NCI-H226 (cell line): ENCODE results near the gene MIPEP.

ENCODE experiments used
- DNase-seq: peaks from one replicate; pipeline ENCODE4 v3.0.0-alpha.2; 2015

MIPEP gene

DNA sequence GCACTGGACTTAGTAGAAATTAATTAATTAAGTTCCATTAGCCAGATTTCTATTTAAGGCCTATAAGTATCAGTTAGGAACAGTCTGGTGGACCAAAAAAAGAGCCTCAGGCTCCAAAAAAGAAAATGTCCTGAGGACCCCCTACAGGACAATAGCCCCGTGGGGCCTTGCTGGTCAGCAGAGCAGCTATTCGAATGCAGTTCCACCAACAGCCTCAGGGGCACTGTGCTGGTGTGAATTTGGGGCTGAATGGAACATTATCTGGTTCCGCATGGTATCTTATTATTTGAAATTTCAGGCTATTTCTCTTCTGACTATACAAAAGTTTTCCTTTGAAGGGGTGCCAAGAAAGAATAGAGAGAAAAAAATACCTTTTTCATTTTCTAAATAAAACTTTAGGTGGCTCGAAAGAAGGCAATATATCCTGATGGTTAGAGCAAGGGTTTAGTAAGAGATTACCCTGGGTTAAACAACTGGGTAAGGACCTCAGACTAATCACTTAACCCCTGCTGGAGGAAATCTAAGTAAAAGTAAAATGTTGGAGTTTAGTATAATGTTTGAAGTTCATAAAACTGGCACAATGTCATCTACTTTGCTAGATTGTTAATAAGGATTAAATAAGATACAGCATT lies 147.2 kb downstream of the MIPEP start:
- no peak for DNase-seq

DNA sequence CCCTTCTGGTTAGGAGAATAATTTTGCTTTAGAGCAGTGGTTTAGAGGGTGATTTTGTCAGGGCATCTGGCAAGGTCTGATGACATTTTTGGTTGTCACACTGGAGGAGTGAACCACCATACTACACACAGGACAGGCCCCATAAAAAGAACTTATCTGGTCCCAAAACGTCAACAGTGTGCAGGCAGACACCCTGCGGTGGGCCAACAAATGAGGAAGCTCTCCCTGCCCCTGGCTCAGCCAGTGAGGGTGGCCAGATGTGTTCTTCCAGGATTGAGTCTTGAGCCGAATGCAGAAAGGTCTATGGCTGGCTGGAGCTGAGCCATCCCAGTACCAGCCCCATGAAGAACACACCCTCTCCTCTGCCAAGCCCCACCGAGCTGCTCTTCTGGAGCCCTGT lies 149.2 kb downstream of the MIPEP start:
- no peak for DNase-seq

DNA sequence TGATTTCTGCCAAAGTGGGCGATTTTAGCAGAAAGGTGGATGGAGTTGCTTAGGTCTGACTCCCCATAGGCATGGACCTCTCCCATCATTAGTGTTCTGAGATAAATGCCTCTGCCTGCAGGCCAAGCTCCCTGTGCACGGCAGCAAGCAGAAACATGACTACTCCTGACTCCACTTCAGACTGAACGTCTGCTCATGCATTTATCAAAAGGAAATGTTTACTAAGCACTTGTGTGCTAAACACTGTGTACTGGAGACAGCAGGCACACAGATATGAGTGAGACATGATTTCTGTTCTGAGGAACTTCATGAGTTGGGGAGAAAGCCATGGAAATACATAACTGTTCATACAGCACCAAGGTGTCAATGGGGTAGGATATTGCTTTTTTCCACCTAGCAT lies 149.6 kb downstream of the MIPEP start:
- DNase-seq = no peak

DNA sequence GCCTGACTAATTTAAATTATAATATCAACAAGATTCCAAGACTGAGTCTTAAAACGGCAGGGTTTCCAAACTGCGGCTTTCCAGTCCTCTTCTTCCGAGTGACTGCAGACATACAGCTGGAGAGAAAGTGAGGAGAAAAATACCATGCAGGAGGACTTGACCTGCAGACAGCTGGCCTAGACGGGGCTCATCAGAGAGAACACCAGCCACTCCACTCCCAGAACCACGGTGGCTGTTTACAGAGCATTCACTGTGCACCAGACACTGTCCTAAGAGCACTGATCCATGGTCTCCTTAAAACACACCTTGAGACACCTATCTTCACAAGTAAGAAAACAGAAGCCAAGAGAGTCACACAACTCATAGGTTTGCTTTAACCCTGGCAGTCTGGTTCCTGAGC lies 152.7 kb downstream of the MIPEP start:
- no peak for DNase-seq

DNA sequence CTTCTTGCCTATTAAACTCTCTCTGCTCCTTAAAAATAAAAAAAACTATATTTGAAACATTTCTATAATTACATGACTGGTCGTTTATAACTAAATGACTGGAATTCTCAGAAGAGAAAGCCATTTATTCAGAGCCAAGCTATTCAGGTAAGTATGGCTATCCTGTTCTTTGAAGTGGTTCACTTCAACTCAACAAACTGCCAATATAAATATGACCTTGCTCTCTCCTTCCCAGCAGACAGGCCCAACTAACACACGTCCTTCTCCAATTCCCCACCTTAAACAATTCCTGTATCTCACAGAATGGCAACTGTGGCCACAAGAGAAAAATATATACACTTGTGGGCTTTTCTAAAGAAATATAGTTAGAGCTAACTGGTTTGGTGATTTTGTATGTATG lies 153.9 kb downstream of the MIPEP start:
- no peak for DNase-seq

DNA sequence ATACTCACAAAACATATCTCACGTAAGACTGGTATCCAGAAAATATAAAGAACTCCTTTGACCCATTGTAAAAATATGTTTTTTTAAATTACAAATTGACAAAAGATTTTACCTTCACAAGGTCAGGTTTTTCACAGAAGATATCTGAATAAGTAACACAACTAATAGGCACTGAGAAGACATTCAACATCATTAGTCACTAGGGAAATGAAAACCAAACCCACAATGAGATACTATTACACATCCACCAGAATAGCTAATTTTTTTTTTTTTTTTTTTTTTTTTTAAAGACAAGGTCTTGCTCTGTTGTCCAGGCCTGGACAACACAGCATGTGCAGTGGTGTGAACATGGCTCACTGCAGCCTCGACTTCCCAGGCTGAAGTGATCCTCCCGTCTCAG lies 157.5 kb downstream of the MIPEP start:
- DNase-seq = no peak

DNA sequence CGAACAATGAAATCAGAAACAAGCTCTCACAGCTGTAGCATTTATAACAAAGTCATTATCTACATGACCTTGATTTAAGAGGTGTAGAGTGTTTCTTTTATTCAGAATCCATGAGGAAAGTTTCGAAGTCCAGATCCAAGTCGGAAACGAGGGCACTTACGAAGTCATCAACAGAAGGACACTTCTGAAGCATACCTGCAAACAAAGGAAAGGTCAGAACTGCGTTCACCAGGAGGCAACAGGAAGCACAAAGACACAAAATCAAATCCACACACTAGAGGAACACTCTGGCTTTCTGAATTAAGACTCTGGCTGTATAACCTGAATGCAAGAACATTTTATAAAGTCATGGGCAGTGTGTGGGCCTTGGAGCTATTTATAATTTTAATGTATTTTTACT lies 158.9 kb downstream of the MIPEP start:
- no peak for DNase-seq

DNA sequence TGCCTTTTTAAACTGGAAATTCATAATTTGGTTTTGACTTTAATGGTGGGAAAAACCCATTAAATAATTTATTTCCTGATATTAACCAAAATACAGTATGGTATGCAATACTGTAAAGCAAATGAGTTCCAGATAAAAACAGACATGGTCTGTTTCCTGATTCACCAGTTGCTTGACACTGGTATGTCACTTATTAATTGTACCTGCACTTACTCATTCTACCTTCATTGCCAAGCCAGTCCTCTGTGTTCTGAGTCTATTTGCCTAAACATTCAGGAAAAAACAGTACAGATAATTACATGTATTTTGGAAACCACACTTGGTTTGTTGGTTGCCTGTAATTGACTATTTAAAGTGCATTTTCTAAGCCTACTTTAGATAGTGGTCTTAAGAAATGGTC lies 159.7 kb downstream of the MIPEP start:
- no peak for DNase-seq

DNA sequence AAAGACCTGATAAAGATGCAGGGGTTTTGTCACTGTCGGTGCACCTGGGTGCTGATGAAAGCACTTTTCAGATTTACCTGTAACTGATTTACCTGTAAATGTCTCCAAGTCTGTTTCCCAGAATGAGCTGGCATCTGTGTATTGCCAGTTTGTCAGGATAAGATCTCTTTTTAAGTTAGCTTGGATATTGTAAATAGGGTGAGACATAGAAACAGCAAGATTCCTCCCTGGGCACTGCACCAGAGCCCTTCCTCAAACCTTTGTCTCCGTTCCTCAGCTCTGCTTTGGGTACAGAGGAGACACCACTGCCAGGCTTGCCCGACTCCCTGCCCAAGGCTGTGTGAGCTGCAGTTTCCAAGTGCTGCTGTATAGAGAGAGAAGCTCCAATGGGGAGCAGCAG lies 160.4 kb downstream of the MIPEP start:
- DNase-seq = no peak

DNA sequence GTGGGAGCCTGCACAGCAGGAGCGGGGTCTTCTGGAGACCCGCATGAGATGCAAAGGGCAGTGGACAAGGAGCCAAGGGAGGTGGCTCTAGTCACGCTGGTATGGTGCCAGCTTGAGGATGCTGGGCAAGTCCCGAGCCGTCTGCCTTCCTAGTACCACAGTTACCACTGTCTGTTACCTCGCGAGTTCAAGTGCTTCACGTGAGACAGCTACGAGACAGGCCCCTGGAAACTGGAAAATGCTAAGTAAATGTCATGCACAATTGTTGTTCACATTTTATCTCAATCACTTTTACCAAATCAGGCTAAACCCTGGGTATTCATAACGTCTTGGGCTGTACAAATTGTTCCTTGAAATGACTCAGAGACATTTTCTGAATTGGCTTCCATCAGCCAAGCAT lies 163.3 kb downstream of the MIPEP start:
- no peak for DNase-seq

DNA sequence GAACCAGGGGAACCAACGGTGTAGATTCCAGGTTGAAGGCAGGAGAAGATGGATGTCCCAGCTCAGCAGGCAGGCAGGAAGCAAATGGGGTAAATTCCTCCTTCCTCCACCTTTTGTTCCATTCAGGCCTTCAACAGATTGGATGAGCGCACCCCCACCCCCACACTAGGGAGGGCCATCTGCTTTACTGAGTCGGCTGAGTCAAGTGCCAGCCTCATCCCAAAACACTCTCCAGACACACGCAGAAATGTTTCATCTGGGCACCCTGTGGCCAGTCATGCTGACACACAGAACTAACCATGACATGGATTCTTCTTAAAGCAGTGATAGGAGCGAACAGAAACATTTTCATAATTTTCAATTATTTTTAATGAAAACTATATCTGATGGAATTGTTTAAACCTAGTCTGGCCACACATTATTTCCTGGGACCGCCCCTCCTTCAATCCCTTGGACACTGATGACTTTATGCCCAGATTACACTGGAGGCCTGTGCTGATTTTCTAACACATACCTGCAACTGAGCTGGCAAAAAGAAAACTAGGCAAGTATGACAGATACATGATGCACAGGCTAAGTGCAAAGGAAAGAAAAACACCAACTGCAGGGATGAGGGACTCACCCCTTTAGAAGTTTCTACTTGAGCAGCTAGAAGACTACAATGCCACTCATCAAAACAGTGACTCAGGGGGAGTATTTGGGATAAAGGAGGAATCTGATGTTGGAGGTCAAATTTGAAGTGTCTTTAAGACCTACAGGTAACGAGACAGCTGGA lies 164.8 kb downstream of the MIPEP start:
- no peak for DNase-seq

DNA sequence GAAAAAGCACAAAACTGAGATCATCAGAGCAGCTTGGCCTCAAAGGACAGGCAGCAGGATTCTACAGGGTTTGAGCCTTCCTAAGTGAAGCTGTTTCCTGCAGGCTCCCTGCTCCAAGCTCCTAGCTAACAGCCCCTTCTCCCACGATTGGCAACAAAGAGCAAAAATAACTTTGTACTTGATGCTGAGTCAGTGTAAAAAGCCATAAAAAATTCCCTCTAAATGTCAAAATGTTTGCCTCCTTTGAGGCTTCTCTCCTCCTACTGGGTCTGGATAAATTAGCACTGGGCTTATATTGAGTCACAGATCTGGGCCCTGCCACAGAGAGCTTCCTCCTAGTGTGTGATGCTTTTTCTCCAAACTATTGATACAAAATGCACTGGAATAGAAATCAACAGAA lies 165.7 kb downstream of the MIPEP start:
- DNase-seq = no peak

DNA sequence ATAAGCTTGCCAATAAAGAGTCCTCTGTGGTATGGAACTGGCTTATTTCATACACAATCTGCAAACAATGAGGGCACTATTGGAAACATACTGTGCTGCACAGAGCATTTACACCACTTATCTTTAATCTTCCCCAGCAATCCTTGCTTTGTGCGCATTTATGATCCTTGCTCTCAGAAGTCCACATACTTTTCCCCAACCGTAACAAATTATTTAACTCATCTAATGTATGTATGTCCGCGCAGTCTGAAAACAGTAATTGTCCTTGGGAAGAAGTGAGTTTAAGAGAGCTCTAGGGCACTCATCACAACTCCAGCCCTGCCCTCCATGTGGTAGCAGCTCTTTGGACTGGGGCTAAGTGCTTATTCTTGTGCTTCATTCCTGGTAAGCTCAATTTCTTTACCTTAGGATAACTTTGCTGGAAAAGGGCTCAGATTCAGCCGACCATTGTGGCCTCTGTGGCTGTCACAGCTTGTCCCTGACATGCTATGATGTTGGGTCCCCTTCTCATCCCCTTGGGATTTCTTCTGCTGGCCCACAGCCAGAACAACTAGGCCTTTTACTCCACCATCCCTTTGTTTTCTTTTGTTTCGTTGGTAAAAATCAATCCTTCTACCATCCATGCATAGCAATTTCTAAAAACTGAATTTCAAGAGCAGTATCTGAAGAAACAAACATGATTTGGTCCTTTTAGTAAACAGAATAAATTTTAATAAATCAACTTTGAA lies 166.3 kb downstream of the MIPEP start:
- no peak for DNase-seq

DNA sequence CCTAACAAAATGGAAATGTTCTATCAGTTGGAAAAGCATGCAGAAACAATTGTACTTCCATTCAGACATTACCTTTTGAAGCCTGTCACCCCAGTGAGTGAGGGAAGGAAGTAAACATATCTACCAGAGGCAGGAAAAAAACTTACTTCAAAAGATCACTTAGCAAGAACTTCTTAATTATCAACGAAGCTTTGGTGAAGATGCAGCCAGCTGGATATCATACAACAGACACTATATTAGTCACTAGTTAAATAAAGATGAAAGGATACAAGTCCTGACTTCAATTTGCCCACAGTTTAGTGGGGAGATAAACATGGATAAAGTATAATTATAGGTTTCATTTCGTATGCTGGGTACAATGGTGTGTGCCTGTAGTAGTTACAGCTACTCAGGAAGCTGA lies 170.2 kb downstream of the MIPEP start:
- no peak for DNase-seq

DNA sequence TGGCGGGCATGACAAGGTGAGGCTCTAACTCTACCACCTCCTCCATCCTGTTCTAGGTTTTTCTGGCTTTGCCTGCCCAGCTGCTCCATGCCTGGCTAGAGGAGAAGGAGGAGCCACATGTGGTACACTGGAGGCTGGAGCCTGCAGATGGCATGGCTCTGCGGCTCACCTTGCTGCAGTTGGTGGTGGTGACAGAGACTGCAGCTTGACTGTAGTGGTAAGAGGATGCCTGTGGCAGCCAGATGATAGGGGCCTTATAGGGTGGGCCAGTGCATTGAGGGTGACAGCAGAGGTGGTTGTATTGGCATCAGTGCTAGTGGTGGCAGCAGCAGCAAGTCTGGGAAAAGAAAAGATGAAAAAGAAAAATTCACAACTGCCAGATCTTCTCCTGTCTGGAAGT lies 172.8 kb downstream of the MIPEP start:
- DNase-seq = no peak

DNA sequence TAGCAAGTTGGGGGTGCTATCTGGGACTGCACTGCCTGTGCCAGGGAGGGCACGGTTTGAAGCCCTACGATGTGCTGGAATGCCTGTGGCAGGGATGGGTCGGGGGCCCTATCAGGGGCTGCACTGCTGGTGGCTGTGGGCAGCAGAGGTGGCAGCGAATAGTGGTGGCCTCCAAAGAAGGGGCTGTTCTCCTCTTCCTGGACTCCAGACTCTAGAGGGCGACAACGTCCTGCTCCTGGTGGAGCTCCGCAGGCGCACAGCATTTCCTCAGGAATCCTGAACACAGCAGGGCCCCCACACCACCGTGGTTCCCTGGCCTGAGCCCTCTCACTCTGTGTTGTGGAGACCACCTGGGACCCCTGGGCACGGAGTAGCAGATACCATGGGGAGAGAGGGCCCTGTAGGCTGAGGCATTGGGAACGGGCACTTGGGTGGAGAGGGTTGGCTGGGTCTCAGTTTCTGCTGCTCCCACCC lies 173.4 kb downstream of the MIPEP start:
- no peak for DNase-seq

DNA sequence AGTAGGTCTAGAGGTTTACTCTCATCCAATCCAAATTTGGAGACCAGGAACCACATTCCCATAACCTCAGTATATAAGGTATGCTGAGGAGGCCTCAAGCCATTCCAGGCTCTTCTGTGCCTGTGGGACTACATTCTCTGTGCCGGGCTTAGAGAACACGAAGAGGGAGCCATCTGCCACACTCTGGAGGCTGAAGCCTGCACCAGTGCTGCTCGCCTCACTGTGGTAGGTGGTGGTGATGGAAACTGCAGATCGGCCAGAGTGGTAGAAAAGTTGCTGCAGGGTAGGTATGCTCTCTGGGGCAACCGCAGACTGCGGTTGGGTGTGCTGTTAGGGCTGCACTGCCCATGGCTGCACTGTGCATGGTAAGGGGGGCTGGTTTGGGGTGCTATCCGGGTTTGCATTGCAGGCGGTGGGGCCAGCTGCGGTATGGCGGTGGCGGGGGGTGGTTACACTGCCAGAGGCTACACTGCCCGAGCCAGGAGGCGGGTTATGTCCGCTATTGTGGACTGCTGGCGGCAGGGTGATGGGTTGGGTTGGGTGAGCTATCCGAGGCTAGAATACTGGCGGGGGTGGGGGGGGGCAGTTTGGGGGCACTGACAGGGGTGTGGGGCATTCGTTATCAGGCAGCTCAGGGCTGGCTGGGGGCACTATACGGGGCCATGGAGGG lies 174.0 kb downstream of the MIPEP start:
- no peak for DNase-seq

DNA sequence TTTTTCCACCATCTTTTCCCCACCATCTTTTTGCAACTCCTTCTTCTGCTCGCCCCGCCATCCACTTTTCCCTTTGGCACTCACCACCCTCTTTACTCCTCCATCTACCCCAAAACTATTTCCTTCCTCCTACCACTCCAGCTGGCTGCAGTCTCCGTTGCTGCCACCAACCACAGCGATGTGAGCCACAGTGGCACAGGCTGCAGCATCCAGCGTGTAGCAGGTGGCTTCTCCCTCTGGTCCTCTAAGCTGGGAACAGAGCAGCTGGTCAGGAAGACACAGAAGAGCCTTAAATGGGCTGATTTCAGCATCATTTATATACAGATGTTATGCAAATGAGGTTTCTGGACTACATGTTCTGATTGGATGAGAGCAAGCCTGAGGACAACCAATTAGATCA lies 174.5 kb downstream of the MIPEP start:
- no peak for DNase-seq

DNA sequence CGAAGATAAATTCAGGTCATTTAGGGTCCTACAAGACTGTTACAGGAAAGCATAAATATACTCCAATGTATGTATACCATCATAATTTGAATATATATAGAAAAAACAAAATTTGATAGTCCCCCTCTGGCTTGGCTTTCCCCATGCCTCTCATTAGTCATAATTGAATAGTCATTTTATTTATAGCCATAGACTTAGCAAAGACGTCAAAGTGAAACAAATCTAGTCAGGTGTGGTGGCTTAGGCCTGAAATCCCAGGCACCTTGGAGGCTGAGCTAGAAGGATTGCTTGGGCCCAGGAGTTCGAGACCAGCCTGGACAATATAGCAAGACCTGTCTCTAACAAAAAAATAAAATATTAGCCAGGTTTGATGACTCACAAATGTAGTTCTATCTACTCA lies 177.8 kb downstream of the MIPEP start:
- no peak for DNase-seq

DNA sequence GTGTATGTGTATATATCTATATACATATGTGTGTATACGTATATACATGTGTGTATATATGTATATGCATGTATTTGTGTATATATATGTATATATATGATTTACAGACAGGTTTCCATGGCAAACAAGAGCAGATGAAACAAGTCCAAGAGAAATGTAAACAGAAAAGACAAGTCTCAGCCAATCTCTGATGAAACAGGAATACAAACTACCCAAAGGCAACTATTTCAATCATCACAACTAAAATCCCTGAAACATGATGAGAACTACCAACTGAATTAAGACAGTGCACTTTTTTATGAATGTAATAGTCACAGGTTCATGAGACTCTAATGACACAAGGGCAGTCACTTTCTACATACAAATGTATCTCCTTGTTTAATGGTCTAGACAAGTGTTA lies 178.8 kb downstream of the MIPEP start:
- no peak for DNase-seq

DNA sequence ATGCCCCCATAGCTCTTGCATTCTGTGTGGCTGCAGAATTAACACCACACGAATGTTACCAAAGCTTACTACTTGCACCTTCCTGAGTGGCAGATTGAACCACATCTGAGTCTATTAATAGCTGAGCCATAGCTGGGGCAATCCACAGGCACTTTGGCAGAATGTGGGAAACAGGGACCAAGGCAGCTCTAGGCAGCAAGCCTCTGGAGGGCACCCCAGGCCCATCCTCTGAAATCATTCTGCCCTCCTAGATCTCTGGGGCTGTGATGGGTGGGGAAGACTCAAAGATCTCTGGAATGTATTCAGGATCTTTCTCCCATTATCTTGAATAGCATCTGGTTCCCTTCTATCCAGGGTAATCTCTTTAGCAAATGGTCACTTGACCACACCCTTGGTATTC lies 179.7 kb downstream of the MIPEP start:
- DNase-seq = no peak

DNA sequence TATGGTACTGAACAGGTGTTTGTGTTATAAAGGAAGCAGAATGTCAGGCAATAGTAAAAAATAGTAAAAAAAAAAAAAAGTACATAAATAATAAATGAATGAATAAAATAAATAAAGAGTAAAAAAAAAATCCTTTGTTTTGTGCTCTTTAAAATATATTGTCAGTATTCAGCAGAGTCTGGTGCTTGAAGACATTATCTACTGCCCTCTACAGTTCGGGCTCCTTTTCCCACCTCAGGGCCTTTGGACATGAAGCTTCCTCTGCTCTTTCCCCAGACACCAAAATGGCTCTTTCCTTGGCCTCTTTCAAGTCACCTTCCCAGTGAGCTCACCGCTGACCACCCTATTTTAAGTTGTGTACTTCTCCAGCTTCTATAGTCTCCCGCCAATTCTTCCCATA lies 181.5 kb downstream of the MIPEP start:
- DNase-seq = peak; percentile 3

DNA sequence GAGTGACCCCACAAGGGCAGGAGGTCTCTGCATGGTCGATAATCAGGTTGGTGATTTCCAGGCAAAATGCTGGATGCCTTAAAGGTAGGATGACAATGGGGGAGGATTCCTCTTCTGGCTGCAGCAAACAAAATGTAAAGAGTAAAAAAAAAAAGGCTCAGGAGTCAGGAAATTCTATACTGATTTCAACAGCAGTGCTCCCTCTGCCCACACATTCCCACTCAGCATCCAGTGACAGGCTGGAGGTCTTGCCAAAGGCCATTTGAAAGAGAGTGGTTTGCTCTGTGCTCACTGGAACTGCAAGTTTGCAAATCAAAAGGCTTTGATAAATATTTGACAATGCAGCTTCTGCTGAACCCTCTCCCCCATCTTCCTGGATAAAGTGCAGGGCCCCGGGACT lies 183.6 kb downstream of the MIPEP start:
- no peak for DNase-seq
